Renal cortical epithelial cell (primary cell): Measurements from ENCODE around the gene OPRL1. TPM values are rescaled to one million over a fixed set of nuclear protein-coding genes. Genes with fewer than 3 reads are reported as not detected.
"Not testable (repeated sequence)": the region's sequence is repeated elsewhere in the genome, so short reads cannot be mapped to it uniquely, and the experiment has no call there.

Source experiments
- DNase-seq: peaks from one replicate; pipeline ENCODE4 v3.0.0-alpha.2; 2011; ENCODE audit warnings: low read depth
- total RNA-seq: library from RNA; depleted of rRNA; stranded (reverse); fragments of >200 nt; gene quantifications from 2 replicates; pipeline ENCODE4 v1.2.3, GENCODE V29; 2014

The OPRL1 gene
- total RNA-seq, 1 donor from 2014 or later: 1.5 TPM

- no peak for DNase-seq
These were observed 4.2 kb downstream of the OPRL1 start, which contains the start of gene LKAAEAR1 for GRCh38 chr20:64083804-64084684. Gene LKAAEAR1, minus strand, starts transcription at chr20:64084398. Its CDS starts 179 bp downstream, at chr20:64084219.

DNA sequence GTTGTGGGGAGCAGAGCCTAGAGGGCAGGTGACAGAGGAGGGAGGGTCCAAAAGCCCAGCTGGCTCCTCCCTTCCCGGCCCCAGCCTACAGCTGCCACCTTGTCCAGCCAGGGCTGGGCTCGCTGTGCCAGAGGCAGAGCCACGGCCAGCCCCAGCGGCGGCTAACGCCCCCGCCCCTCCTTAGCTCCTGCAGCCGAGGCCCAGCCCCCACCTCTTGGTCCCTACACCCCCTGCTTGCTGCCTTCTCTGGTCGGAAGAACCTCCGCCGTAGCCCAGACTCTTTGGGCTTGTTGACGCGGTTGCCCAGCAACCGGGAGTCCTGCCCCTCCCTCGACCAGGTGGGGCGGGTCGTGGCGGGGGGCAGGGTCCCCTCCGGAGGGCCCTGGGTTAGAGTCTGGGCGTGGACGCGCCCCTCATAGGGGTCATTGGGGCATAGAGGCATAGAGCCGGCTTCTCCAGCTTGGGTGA lies 4.8 kb downstream of the OPRL1 start:
- DNase-seq: no peak

GRCh38 chr20:64086801-64087200 lies 6.9 kb downstream of the OPRL1 start:
- DNase-seq: no peak

DNA sequence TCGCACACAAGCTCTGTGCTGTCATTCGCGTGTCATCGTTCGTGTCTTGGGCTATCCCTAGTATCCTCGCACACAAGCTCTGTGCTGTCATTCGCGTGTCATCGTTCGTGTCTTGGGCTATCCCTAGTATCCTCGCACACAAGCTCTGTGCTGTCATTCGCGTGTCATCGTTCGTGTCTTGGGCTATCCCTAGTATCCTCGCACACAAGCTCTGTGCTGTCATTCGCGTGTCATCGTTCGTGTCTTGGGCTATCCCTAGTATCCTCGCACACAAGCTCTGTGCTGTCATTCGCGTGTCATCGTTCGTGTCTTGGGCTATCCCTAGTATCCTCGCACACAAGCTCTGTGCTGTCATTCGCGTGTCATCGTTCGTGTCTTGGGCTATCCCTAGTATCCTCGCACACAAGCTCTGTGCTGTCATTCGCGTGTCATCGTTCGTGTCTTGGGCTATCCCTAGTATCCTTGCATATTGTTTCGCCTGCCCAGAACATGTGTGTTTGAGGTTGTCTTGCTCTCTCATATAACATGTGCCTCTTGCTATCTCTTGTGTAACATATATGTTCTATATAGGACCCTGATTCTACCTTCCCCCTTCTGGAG lies 7.4 kb downstream of the OPRL1 start:
- DNase-seq: not testable (repeated sequence)

- not testable (repeated sequence) for DNase-seq
These were observed 8.7 kb downstream of the OPRL1 start for GRCh38 chr20:64088586-64088985.

DNA sequence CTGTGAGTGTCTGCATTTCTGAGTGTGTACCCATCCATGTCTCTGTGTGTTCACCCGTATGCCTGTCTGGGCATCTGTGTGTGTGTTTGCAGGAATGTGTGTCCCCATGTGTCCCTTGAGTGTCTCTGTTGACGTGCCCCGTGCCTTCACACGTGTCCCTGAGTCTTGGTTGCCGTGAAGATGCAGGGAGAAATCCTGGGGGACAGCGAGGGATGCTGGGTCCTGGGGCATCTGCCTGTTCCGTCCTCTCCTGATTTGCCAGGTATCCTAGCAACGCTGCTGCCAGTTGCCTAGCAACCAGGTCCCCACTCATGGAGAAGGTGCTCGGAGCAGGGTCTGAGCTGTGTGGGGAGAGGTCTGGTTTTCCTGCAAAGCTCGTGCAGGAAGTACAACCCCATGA lies 10.3 kb downstream of the OPRL1 start:
- no peak for DNase-seq

DNA sequence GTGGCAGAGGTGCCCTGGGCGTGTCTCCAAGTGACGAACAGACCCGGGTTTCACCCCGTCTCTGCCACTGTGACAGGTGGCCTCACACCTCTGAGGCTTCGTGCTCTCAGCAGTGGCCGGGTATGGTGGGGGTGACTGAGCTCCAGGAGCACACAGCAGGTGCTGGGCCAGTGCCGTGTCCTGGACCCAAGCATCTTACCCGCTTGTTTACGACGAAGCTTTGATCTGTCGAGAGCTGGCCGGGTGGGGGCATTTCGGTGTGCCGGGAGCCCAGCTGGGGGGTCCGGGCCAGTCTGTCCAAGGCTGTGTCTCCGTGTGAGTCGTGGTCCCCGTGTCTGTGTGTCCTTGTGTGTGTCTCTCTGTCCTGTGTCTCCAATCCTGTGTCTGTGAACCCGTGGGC lies 11.5 kb downstream of the OPRL1 start:
- DNase-seq: no peak

GRCh38 chr20:64091770-64092169 lies 11.9 kb downstream of the OPRL1 start:
- no peak for DNase-seq

DNA sequence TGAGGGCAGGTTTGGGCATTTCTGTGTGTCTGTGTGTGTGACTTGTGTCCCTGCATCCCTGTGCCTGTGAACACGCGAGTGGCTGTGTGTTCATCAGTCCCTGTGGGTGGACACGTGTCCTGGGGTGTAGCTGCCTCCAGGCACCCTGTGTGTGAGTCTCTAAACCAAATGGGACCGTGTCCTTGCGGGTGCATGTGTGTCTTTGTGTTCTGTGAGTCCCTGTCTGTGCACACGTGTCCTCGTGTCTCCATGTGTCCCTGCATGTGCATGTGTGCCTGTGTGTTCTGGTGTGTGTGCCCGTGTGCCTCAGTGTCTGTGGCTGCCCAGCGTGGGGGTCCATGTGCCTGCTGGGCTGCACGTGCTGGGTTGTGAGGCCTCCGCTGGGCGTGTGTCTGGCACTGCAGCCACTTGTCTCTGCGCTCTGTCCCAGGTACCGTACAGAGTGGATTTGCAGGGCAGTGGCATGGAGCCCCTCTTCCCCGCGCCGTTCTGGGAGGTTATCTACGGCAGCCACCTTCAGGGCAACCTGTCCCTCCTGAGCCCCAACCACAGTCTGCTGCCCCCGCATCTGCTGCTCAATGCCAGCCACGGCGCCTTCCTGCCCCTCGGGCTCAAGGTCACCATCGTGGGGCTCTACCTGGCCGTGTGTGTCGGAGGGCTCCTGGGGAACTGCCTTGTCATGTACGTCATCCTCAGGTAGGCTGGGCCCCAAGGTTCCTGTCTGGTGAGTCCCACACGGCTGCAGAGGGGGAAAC lies 12.6 kb downstream of the OPRL1 start:
- DNase-seq: no peak

DNA sequence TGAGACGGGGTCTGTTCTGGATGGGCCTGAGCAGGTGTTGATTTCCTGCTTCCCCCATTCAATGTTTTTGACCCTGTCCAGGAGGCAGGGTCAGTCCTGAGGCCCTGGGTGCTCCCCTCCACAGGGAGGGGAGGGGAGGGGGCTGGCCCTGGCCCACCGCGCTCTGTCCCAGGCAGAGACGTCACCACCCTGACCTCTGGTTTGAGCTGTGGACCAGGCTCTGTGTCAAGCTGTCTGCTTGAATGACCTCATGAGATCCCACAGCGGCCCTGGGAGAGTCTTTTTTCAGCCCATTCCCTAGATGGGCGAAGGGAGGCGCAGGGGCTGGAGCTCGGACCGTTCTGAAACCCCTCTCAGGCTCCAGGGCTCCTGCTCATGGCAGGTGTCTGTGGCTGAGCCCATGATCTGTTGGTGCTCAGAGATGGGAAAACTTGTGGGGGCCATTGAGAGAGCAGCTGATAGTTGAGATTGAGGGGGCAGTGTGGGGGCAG lies 13.2 kb downstream of the OPRL1 start:
- no peak for DNase-seq

DNA sequence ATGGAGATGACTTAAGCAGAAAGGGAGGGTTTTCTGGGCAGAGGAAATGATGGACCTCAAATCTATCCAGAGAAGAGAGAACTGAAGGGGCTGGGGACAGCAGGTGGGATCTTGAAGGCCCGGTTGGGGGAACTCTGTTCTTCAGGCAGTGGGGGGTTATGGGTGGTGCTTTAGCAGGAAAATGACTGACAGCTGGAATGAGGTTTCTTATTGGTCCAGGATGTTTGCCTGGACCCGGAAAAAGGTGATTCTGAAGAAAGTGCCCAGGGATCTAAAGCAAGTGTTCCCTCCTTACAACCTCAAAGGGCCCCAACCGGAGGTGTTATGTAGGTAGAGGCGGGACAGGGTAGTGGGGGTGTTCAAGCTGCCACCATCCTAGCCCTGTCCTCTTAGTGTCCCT lies 15.6 kb downstream of the OPRL1 start:
- no peak for DNase-seq

DNA sequence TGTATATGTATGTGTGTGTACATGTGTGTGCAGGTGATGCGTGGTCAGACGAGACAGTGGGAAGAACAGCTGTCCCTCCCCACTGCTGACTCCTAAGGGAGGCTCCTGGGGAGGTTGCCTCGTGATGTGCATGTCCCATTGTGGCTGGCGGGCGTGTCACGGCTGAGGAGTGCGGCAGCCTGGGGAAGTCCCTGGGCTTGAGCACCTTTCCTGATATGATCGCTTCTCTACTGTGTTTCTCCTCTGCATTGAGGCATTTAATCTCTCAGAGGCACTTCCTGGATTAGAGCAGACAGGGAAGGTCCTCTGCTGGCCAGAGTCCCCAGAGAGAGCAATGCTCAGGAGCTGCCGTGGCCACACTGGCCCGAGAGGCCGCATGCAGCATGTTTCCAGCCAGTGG lies 16.0 kb downstream of the OPRL1 start:
- DNase-seq: no peak

DNA sequence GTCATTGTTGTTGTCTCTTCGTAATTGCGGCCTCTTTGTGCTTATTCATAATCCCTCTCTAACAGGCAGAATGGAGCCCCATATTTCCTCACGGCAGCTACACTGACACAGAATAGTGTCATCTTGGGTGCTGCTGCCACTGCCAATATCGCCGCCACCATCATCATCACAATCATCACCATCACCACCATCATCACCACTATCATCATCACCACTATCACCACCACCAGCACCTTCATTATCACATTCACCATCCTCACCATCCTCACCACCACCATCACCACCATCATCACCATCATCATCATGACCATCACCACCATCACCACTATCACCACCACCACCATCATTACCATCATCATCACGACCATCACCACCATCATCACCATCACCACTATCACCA lies 16.7 kb downstream of the OPRL1 start:
- DNase-seq: no peak

GRCh38 chr20:64098471-64099013 lies 18.7 kb downstream of the OPRL1 start:
- DNase-seq: no peak

DNA sequence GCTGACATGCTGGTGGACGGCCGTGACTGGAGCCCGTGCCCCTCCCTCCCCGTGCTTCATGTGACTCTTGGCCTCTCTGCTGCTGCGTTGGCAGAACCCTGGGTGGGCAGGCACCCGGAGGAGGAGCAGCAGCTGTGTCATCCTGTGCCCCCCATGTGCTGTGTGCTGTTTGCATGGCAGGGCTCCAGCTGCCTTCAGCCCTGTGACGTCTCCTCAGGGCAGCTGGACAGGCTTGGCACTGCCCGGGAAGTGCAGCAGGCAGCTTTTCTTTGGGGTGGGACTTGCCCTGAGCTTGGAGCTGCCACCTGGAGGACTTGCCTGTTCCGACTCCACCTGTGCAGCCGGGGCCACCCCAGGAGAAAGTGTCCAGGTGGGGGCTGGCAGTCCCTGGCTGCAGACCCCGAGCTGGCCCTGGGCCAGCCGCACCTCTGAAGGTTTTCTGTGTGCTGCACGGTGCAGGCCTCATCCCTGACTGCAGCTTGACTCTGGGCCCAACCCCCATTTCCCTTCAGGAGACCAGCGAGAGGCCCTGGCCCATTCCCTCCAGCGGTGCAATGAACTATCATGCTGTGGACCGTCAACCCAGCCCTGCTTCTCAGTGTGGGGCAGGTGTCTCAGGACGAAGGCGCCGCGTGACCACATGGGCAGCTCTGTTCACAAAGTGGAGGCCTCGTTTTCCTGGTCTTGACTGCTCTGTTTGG lies 19.4 kb downstream of the OPRL1 start:
- DNase-seq: no peak

GRCh38 chr20:64099880-64100565 lies 20.1 kb downstream of the OPRL1 start:
- DNase-seq: no peak

DNA sequence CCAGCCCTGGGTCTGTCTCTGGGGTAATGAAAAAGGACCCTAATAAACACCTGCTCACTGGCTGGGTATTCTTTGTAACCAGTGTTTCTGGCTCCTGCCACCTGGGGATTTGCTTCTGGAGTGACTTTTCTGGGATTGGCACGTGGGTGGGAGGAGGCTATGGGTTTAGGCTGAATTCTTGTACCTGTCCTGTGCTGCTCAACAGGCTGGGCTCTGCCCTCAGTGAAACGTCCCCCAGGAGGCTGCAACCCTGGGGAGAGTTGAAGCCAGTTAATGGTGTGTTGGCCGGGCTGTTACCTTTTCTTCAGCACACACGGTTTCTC lies 20.6 kb downstream of the OPRL1 start:
- DNase-seq: no peak

GRCh38 chr20:64100946-64101688 lies 21.2 kb downstream of the OPRL1 start:
- no peak for DNase-seq

DNA sequence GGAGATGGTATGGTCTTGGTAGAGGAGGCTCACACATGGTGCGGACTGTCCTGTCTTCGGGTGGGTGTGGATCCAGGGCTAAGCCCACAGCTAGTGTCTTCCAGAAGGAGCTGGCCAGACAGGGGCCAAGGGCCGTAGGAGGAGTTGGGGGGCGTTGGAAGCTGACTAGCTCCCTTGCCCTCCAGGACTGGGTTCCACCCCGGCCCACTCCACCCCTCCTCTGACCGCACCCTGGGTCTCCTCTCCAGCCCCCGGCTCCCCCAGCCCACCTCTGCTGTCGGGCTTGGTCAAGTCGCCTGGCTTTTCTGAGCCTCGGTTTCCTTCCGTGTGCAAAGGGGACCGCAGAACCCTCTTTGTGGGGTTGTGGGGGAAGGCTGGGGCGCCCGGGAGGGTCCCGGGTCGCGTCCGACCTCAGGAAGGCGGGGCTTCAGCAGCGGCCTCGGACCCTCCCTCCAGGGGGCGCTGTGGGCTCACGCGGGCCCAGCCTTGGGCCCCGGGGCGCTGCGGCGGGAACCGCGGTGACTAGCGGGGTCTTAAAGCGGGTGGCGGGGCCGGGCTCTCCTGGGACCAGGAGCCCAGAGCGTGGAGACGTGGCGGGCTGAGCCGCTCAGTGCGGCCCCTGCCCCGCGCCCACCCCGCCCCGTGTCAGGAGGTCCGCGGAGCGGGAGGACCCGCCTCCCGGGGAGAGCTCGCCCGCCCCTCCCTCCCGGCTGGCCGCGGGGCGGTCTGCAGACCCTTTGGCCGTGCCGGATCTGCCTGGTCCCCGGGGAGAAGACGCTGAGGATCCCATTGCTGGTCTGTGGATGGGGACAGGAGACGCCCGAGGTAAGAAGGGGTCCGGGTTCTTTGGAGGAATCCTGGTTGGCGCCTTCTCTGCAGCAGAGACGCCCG lies 22.1 kb downstream of the OPRL1 start:
- no peak for DNase-seq
